BE2C (cell line): ENCODE results near the gene SLC39A3.

Source experiments
- DNase-seq: peaks from one replicate; pipeline ENCODE4 v3.0.0-alpha.2; 2020
- H3K27me3 ChIP-seq: fragments of 250-450 bp; sonication (Bioruptor Pico); 2 replicates; pipeline ENCODE4 v1.5.1; 2020; ENCODE audit warnings: mild to moderate bottlenecking
- H3K36me3 ChIP-seq: fragments of 250-450 bp; sonication (Bioruptor Pico); 2 replicates; pipeline ENCODE4 v1.5.1; 2020; ENCODE audit warnings: mild to moderate bottlenecking
- H3K4me1 ChIP-seq: fragments of 250-450 bp; sonication (Bioruptor Pico); 2 replicates; pipeline ENCODE4 v1.5.1; 2020
- H3K4me3 ChIP-seq: 2 replicates; pipeline ENCODE4 v1.5.1; 2011; ENCODE audit warnings: low read depth, low read length
- H3K9me3 ChIP-seq: fragments of 250-450 bp; sonication (Bioruptor Pico); 2 replicates; pipeline ENCODE4 v1.5.1; 2020
- TF ChIP-seq, protein P1 (sequence below): IDR thresholded peaks from 2 replicates; pipeline ENCODE4 v1.5.1; 2012; ENCODE audit warnings: mild to moderate bottlenecking, low read depth, low read length

SLC39A3 gene

DNA sequence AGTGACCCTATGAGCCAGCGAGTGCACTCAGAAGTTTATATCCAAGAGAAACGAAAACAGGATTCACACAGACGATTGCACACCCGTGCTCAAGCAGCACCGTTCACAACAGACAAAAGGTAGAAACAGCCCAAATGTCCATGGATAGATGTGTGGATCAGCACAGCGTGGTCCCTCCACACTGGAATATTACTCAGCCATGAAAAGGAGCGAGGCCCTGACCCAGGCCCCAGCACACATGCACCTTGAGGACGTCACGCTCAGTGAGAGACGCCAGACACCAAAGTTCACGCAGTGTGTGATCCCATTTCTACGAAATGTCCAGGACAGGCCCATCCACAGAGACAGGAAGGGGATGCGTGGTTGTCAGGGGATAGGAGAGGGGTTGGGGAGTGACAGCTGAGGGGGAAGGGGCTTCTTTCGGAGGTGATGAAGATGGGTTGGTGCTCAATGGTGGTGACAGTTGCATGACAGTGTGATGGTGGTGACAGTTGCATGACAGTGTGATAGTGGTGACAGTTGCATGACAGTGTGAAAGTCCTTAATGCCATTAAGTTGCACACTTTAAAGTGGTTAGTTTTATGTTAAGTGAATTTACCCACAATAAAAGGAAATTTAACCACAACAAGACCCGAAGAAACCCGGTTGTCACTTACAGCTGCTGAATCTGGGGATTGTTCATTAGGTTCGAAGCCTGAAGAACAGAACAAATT, 18.9 kb upstream of the SLC39A3 start:
- Histone ChIP-seq H3K9me3 (no peaks in the 10 kb centered on the region), H3K27me3 (no peaks in the 10 kb centered on the region), H3K4me3 (no peak overlapping the region), H3K36me3 (peaks cover 82% of the 10 kb centered on the region), H3K4me1 (no peaks in the 10 kb centered on the region)
- TF ChIP-seq, protein P1, sequence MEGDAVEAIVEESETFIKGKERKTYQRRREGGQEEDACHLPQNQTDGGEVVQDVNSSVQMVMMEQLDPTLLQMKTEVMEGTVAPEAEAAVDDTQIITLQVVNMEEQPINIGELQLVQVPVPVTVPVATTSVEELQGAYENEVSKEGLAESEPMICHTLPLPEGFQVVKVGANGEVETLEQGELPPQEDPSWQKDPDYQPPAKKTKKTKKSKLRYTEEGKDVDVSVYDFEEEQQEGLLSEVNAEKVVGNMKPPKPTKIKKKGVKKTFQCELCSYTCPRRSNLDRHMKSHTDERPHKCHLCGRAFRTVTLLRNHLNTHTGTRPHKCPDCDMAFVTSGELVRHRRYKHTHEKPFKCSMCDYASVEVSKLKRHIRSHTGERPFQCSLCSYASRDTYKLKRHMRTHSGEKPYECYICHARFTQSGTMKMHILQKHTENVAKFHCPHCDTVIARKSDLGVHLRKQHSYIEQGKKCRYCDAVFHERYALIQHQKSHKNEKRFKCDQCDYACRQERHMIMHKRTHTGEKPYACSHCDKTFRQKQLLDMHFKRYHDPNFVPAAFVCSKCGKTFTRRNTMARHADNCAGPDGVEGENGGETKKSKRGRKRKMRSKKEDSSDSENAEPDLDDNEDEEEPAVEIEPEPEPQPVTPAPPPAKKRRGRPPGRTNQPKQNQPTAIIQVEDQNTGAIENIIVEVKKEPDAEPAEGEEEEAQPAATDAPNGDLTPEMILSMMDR = no peak
- no peak for DNase-seq

GRCh38 chr19:2756921-2757881, 17.4 kb upstream of the SLC39A3 start:
- Histone ChIP-seq H3K4me1 (no peaks in the 10 kb centered on the region), H3K27me3 (no peaks in the 10 kb centered on the region), H3K9me3 (no peaks in the 10 kb centered on the region), H3K4me3 (no peak overlapping the region), H3K36me3 (peaks cover 74% of the 10 kb centered on the region)
- TF ChIP-seq, protein P1 = no peak
- no peak for DNase-seq

GRCh38 chr19:2756477-2756876, 16.7 kb upstream of the SLC39A3 start:
- Histone ChIP-seq H3K27me3 (no peaks in the 10 kb centered on the region), H3K4me1 (no peaks in the 10 kb centered on the region), H3K9me3 (no peaks in the 10 kb centered on the region), H3K36me3 (peaks cover 70% of the 10 kb centered on the region), H3K4me3 (no peak overlapping the region)
- DNase-seq = no peak
- TF ChIP-seq, protein P1 = no peak

GRCh38 chr19:2755811-2756210, 16.0 kb upstream of the SLC39A3 start:
- no peak for DNase-seq
- Histone ChIP-seq H3K9me3 (no peaks in the 10 kb centered on the region), H3K36me3 (peaks cover 64% of the 10 kb centered on the region), H3K27me3 (no peaks in the 10 kb centered on the region), H3K4me3 (no peak overlapping the region), H3K4me1 (no peaks in the 10 kb centered on the region)
- TF ChIP-seq, protein P1 = no peak

DNA sequence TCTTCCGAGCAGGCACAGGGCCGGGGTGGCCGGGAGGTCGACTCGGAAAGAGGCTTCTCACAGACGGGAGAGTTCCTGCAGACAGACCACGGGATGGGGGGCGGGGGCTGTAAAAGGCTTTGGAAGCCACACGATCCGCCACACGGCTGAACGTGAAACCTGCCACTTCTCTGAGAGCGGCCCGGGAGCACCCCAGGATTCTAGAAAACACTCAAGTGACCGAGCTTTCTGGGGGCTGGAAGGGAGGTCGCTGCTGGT, 15.6 kb upstream of the SLC39A3 start:
- DNase-seq = no peak
- H3K27me3 ChIP-seq = no peaks in the 10 kb centered on the region
- TF ChIP-seq, protein P1 = no peak
- no peak overlapping the region for H3K4me3 ChIP-seq
- no peaks in the 10 kb centered on the region for H3K4me1 ChIP-seq
- H3K9me3 ChIP-seq = no peaks in the 10 kb centered on the region
- H3K36me3 ChIP-seq = peaks cover 60% of the 10 kb centered on the region
